ENCODE measurements around the gene TGFBR1. TPM values are rescaled to one million over a fixed set of nuclear protein-coding genes. Genes with fewer than 3 reads are reported as not detected.

TGFBR1 gene
- total and polyA plus RNA-seq, 2 donors (not counting 3 experiments of a cell fraction or from before 2014, with no cell fraction given): 5.8 to 18.6 TPM

- POLR2A ChIA-PET: no interaction called here
- dilution Hi-C loops (cut with MboI; ENCODE audit: extremely low pct_ligation_motif_present, low sequenced_read_pairs) (no loop called here), intact Hi-C loops (cut with micrococcal nuclease) (no loop called here)
- Histone ChIP-seq H3K27me3 (ENCODE audit: control insufficient read depth in 2 of 2, insufficient read depth in 2 of 2, low read length in 2 of 2) (no peaks in the 10 kb centered on the region), H3K79me2 (ENCODE audit: control insufficient read depth, insufficient read depth, low read length) (no peaks in the 10 kb centered on the region), H3K36me3 (ENCODE audit: control insufficient read depth in 2 of 2, extremely low read depth in 1 of 2, insufficient read depth in 2 of 2, low read length in 2 of 2) (no peaks in the 10 kb centered on the region), H3K9me3 (replicated peaks; ENCODE audit: control insufficient read depth, insufficient read depth, low read length) (no peaks in the 10 kb centered on the region), H3K9ac (replicated peaks; ENCODE audit: extremely low read depth, insufficient read depth, low read length) (no peak overlapping the region), H3K4me3 (replicated peaks in 1 of 3; ENCODE audit: insufficient read depth in 1 of 3, low read depth in 1 of 3, low read length in 3 of 3) (no peak overlapping the region), H2AFZ (ENCODE audit: low read depth, low read length) (no peak overlapping the region), H3K4me2 (ENCODE audit: insufficient read depth, low read length) (no peak overlapping the region), H3K27ac (ENCODE audit: insufficient read depth, low read depth, low read length) (no peak overlapping the region), H3K9me1 (replicated peaks; ENCODE audit: control insufficient read depth, extremely low read depth, insufficient read depth, low read length) (no peaks in the 10 kb centered on the region), H4K20me1 (replicated peaks; ENCODE audit: control insufficient read depth, extremely low read depth, insufficient read depth, low read length) (no peaks in the 10 kb centered on the region), H3K4me1 (ENCODE audit: control insufficient read depth, extremely low read depth, insufficient read depth, low read length) (no peaks in the 10 kb centered on the region)
- no TSS peak for BruUV-seq (replicated peaks)
- CTCF ChIA-PET: interaction anchor here (1.0 kb wide), 2 partner anchors 8 to 14 kb away, joined by 3 read pairs; partner anchors contain the start of gene TGFBR1
- TF ChIP-seq EZH2 (IDR thresholded peaks at IDR 0.05; ENCODE audit: borderline replicate concordance, low read depth, low read length, severe bottlenecking): no peak
- no peak for TF ChIP-seq FOS (IDR thresholded peaks at IDR 0.05; ENCODE audit: borderline replicate concordance, insufficient read depth, low read length)
- no peak for TF ChIP-seq POLR2A (IDR thresholded peaks at IDR 0.05; ENCODE audit: low read depth, low read length)
- no peak for TF ChIP-seq MYC (IDR thresholded peaks at IDR 0.05; ENCODE audit: low read depth, low read length)
- DNase-seq (ENCODE audit: low read depth, low spot score) (no peak), FAIRE-seq (no peak)
Measured at GRCh38 chr9:99090336-99091130, 14.4 kb upstream of the TGFBR1 start.

DNA sequence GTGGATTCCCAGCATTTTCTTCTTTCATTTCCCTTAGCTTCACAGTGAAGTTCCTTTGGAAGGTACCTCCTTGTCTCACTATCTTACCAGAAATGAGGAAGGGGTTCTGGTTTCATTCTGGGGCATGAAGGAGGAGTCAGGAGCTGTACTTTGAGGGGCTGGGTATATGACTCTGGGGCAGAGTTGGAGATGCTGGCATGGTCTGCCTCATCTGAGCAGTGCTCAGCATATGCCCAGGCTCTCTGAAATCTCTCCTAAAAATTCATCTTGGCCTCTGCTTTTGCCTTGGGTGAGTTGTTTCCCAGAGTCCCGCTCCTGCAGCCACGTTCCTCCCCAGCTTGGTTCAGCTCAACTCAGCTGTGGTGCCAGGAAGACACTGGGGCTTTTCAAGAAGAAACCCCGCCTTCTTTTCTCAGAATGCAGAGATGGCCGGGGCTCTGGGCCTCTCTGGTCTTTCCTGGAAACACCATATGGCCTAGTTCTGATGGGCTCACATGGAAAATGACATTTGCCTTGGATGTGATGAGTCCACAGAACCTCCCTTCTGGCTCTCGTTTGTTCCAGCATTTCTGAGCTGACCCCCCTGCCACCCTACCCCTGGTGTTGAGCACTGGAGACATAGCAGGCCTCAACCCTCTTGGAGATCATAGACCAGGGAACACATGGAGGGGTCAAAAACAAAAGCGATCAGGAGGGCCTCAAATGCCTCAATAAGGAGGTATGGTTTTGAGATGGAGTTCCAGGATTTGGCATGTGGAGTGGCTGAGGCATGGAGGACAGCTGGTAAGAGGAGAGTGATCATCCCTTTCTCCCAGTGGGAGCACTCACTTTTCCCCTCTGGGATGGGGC is 12.0 kb upstream of the TGFBR1 start:
- DNase-seq (ENCODE audit: low read depth, low spot score): no peak
- Histone ChIP-seq H3K9ac (replicated peaks; ENCODE audit: extremely low read depth, insufficient read depth, low read length) (no peak overlapping the region), H3K27ac (ENCODE audit: insufficient read depth, low read depth, low read length) (no peak overlapping the region), H3K4me3 (replicated peaks in 1 of 3; ENCODE audit: insufficient read depth in 1 of 3, low read depth in 1 of 3, low read length in 3 of 3) (no peak overlapping the region), H2AFZ (ENCODE audit: low read depth, low read length) (no peak overlapping the region), H3K27me3 (ENCODE audit: control insufficient read depth in 2 of 2, insufficient read depth in 2 of 2, low read length in 2 of 2) (peaks cover 4 to 15% of the 10 kb centered on the region in 2 experiments), H3K4me1 (ENCODE audit: control insufficient read depth, extremely low read depth, insufficient read depth, low read length) (no peaks in the 10 kb centered on the region), H3K4me2 (ENCODE audit: insufficient read depth, low read length) (no peak overlapping the region), H3K79me2 (ENCODE audit: control insufficient read depth, insufficient read depth, low read length) (no peaks in the 10 kb centered on the region), H3K9me1 (replicated peaks; ENCODE audit: control insufficient read depth, extremely low read depth, insufficient read depth, low read length) (no peaks in the 10 kb centered on the region), H3K9me3 (replicated peaks; ENCODE audit: control insufficient read depth, insufficient read depth, low read length) (no peaks in the 10 kb centered on the region), H4K20me1 (replicated peaks; ENCODE audit: control insufficient read depth, extremely low read depth, insufficient read depth, low read length) (no peaks in the 10 kb centered on the region), H3K36me3 (ENCODE audit: control insufficient read depth in 2 of 2, extremely low read depth in 1 of 2, insufficient read depth in 2 of 2, low read length in 2 of 2) (no peaks in the 10 kb centered on the region)
- intact Hi-C loops (cut with micrococcal nuclease) (no loop called here), dilution Hi-C loops (cut with MboI; ENCODE audit: extremely low pct_ligation_motif_present, low sequenced_read_pairs) (no loop called here)
- ChIA-PET CTCF (interaction anchor here (1.0 to 1.2 kb wide), 2 partner anchors 243 to 245 kb away, joined by 3 read pairs; no protein-coding TSS in a partner anchor), POLR2A (no interaction called here)
- TF ChIP-seq GATA2 (IDR thresholded peaks at IDR 0.05; ENCODE audit: insufficient read depth, insufficient read length, low read depth, low read length) (no peak), POLR2AphosphoS5 (IDR thresholded peaks at IDR 0.05; ENCODE audit: insufficient read depth, low read depth, low read length) (no peak), JUN (IDR thresholded peaks at IDR 0.05; ENCODE audit: borderline replicate concordance, insufficient read depth, insufficient read length, low read depth) (no peak)
- BruUV-seq (replicated peaks): no TSS peak
- no peak for FAIRE-seq
